NK-92 (cell line): ENCODE data around the gene TOLLIP.
"Not testable (repeated sequence)": the region's sequence is repeated elsewhere in the genome, so short reads cannot be mapped to it uniquely, and the experiment has no call there.

ENCODE experiments used
- DNase-seq: peaks from one replicate; lab custom pipeline; 2025; ENCODE audit not compliant: unreplicated experiment; lab: John Stamatoyannopoulos, UW

The TOLLIP gene

DNA sequence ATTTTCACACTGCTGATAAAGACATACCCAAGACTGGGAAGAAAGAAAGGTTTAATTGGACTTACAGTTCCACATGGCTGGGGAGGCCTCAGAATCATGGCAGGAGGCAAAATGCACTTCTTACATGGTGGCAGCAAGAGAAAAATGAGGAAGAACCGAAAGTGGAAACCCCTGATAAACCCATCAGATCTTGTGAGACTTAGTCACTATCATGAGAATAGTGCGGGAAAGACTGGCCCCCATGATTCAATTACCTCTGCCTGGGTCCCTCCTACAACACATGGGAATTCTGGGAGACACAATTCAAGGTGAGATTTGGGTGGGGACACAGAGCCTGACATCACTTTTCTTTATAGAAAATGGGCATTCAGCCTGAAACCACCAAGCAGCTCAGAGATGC is 42.5 kb downstream of the TOLLIP start:
- not testable (repeated sequence) for DNase-seq

DNA sequence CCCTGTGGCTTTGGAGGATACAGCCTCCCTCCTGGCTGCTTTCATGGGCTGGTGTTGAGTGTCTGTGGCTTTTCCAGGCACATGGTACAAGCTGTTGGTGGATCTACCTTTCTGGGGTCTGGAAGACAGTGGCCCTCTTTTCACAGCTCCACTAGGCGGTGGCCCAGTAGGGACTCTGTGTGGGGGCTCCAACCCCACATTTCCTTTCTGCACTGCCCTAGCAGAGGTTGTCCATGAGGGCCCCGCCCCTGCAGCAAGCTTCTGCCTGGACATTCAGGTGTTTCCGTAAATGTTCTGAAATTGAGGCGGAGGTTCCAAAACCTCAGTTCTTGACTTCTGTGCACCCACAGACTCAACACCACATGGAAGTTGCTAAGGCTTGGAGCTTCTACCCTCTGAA is 44.0 kb downstream of the TOLLIP start:
- DNase-seq, result not testable (repeated sequence)

DNA sequence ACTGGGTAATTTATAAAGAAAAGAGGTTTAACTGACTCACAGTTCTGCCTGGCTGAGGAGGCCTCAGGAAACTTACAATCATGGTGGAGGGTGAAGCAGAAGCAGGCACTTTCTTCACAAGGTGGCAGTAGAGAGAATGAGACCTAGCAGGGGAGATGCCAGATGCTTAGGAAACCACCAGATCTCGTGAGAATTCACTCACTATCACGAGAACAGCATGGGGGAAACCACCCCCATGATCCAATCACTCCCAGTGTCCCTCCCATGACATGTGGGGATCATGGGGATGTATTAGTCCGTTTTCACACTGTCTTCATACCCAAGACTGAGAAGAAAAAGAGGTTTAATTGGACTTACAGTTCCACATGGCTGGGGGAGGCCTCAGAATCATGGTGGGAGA is 45.0 kb downstream of the TOLLIP start:
- DNase-seq, result not testable (repeated sequence)

DNA sequence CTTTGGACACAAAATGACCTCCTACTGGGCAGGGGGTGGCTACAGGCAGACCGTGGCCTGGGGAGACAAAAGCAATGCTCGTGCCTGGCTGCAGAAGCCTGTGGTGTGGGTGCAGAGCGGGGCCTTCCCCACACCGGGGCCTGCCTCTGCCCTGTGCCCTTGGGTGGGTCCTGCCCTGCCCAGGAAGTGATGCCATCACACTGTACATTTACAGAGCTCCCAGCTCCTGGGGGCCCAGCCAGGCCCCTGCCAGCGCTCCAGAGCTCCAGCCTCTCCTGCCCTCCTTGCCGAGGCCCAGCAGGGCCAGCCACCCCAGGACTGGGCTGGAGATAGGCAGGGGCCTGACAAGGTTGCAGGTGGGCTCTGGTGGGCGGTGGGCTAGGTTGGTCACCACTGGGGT is 46.4 kb downstream of the TOLLIP start:
- DNase-seq, result no peak

DNA sequence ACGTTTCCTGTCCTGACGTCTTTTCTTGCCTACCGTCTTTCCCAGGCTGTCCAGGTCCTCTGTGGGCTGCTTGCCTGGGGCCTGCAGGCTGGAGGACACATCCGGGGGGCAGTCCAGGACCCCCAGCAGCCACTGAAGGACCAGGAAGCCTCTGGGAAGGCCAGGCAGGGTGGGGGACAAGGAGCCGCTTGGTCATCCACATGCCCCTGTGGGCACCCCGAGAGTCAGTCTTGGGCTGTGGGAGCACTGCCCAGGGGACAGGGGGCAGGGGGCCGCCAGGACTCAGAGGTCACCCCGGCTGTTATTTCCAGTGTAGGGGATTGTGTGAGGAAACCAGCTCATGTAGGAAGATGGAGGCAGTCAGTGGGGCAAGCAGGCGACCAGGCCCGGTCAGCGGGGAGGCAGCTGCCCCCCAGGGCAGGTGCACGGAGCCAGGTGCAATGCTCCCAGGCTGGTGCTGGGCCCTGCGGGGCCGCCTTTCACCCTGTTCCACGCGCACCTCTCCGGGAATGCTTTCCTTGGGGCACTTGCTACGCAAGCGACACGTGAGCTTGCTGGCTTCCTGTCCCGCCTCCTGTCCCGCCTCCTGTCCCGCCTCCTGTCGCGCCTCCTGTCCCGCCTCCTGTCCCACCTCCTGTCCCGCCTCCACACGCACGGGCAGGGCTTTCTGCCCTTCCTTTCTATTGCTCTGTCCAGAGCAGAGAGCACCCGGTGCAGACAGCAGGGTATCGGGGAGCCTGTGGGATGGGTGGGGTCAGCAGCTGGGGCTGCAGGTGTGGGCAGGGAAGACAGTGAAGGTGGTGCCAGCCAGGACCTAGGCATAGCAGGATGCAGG is 47.0 kb downstream of the TOLLIP start:
- peak; percentile 35 for DNase-seq

DNA sequence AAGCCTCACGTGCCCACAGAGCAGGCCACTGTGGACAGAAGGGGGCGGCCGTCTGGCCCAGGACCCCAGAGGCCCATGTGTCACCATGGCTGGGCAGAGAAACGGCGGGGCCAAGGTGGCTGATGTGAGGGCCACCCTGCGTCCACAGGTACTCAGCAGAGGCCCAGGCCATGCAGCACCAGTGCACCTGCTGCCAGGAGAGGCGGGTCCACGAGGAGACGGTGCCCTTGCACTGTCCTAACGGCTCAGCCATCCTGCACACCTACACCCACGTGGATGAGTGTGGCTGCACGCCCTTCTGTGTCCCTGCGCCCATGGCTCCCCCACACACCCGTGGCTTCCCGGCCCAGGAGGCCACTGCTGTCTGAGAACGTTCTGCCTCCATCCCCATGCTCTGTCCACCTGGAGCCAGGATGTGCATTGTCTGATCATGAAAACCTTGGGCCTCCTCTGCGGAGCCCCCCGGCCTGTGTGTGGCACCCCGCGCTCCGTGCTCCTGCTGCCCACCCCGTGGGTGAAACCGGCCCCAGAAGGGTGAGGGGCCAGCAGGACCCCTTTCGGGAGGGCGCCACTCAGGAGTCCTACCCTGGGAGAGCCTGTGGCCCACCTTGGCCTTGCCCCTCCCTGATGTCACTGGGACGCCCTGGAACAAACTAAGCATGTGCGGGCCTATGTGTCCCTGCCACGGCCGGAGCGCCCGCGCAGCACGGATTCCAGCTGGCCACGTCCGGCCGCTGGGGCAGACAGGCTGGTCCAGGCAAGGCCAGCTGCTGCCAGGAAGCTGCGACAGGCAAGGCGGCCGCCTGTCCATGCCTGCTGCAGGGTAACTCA is 48.0 kb downstream of the TOLLIP start:
- no peak for DNase-seq

DNA sequence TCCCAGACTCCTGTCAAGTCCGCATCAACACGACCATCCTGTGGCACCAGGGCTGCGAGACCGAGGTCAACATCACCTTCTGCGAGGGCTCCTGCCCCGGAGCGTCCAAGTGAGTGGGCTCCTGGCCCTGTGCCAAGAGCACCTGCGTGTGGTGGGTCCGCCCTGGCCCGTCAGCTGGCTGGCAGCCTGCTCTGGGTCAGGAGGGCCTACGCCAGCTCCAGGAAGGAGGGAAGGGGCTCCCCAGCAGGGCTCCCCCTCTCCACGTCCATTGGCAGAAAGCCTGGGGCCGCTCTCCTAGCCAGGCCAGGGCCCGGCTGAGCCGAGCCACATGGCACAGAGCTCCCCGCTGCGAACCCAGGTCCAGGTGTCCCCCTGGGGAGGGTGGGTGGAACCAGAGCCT is 48.8 kb downstream of the TOLLIP start:
- no peak for DNase-seq

DNA sequence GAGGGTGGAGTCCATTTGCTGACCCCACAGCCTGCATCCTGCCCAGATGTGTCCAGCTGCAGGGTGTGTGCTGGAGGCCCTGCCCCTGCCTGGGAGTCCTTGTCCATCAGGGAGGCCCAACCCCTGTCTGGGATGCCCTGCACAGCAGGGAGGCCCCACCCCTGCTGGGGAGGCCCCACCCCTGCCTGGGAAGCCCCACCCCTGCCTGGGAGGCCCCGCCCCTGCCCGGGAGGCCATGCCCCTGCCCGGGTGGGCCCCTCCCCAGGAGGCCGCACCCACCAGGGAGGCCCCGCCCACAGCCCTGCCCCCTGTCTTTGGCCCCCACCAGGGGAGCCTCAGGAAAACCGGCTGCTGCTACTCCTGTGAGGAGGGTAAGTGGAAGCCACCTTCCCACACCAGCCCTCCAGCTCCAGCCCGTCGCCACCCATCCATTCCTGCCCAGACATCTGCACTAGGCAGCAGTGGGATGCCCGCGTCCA is 49.4 kb downstream of the TOLLIP start:
- DNase-seq, result no peak

DNA sequence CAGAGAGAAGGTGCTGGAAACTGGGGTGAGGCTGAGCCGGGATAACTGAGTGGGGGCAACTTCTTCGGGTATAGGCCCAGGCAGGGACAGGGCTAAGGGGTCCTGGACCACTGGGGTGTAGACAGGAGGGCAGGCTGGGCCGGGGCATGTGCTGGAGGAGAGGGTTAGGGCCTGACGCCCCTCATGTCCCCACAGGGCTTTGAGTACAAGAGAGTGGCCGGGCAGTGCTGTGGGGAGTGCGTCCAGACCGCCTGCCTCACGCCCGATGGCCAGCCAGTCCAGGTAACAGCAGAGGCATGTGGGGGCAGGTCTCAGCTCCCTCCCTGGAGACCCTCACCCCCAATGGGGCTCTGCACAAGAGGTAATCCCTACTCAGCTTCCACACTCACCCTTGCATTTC is 49.9 kb downstream of the TOLLIP start:
- DNase-seq, result no peak

DNA sequence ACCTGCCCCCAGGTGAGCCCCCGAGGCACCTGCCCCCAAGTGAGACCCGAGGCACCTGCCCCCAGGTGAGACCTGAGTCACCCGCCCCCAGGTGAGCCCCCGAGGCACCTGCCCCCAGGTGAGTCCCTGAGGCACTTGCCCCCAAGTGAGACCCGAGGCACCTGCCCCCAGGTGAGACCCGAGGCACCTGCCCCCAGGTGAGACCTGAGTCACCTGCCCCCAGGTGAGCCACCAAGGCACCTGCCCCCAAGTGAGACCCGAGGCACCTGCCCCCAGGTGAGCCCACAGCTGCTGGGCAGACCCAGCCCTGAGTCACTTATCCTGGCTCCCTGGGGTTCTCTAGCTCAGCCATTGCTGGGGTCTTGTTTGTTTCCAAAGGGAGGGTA is 50.4 kb downstream of the TOLLIP start:
- no peak for DNase-seq

DNA sequence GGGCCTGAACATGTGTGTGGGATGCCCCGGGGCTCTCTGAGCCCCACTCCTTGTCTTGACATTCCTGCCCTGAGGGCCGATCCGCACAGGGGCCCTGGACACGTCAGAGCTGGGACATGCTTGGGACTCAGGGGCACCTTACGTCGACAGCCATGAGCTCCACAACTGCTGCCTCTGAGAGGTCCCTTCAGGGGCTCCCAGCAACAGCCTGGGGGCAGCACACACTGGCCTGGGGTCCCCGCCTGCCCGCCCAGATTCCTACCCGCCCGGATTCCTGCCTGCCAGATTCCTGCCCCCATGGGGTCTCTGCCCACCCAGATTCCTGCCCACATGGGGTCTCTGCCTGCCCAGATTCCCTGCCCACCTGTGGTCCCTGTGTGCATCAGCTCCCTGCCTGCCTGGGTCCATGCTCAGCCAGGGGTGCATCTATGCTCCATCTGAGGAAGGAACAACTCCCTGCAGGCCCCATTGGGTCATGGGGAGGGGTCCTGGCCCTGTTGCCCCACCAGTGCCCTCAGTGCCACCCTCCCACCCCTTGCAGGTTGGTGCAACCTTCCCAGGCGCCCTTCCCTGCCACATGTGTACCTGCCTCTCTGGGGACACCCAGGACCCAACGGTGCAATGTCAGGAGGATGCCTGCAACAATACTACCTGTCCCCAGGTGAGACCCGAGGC is 50.9 kb downstream of the TOLLIP start:
- DNase-seq, result no peak

DNA sequence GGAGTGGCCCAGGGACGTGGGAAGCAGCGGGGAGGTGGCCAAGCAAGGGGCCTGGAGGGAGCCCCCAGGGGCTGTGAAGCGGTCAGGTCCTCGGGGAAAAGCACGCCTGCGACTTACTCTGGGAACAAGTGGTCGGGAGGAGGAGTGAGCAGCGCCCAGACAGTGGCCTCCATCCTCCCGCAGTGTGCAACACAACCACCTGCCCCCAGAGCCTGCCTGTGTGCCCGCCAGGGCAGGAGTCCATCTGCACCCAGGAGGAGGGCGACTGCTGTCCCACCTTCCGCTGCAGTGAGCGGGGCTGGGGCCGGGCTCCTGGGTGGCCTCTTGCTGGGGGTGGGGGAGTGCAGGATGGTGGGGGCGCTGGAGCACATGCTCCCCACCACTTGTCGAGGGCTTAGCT is 51.5 kb downstream of the TOLLIP start:
- DNase-seq, result no peak

DNA sequence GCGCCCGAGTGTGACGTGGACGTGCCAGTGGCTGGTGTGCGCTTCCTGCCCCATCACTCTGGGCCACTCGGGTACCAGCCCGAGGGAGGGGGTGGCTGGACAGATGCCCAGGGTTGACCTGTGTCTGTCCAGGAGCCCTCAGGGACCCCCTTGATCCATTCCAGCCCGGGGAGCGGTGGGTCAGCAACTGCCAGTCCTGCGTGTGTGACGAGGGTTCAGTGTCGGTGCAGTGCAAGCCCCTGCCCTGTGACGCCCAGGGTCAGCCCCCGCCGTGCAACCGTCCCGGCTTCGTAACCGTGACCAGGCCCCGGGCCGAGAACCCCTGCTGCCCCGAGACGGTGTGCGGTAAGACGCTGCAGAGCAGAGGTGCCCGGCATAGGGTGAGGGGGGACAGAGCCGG is 52.1 kb downstream of the TOLLIP start:
- no peak for DNase-seq

DNA sequence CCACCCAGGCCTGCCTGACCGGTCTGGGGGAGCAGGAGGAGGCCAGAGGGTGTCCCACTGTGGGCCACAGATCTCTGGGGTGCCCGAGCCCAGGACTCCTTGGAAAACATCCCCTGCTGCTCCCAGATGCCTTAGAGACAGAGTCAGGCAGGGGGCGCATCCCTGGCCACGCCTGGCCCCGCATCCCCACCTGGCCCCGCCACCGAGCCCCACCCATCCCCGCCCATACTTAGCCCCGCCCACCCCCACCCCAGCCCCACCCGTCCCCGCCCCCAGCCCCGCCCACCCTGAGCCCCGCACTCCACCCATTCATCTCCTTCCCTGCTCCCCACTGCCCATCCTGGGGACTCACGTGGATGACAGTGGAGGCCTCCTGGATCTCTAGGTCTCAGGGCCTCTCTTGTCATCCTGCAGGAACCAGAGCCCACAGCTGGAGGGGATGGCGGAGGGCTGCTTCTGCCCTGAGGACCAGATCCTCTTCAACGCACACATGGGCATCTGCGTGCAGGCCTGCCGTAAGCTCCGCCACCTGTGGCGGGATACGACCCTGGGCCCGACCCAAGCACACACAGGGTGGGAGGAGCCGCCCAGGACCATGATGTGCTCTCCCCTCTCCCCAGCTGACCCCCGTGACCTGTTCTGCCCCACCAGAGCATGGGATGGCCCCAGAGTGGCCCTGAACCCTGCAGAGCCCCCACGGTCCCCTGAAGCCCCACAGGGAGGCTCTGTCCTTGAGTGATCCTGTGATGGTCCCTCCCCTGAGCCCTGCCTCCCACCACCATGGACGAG is 53.0 kb downstream of the TOLLIP start:
- no peak for DNase-seq

DNA sequence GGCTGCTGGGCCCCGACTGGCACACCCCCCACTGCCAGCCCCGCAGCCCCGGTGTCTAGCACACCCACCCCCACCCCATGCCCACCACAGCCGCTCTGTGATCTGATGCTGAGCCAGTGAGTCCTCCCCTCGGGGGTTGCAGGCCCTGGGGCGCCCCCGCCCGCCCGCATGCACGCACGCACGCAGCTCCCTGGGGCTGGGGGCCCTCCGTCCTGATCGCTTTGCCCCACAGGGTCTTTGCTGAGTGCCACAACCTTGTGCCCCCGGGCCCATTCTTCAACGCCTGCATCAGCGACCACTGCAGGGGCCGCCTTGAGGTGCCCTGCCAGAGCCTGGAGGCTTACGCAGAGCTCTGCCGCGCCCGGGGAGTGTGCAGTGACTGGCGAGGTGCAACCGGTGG is 54.3 kb downstream of the TOLLIP start:
- DNase-seq, result no peak

DNA sequence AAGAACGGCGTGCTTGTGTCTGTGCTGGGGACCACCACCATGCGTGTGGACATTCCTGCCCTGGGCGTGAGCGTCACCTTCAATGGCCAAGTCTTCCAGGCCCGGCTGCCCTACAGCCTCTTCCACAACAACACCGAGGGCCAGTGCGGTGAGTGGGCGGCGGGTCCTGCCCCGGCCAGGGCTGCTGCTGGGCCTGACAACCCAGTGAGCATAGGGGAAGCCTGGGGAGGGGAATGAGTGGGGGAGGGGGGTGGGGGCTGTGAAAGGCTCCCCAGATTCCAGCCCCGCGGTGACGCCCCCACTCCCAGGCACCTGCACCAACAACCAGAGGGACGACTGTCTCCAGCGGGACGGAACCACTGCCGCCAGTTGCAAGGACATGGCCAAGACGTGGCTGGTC is 54.7 kb downstream of the TOLLIP start:
- no peak for DNase-seq

DNA sequence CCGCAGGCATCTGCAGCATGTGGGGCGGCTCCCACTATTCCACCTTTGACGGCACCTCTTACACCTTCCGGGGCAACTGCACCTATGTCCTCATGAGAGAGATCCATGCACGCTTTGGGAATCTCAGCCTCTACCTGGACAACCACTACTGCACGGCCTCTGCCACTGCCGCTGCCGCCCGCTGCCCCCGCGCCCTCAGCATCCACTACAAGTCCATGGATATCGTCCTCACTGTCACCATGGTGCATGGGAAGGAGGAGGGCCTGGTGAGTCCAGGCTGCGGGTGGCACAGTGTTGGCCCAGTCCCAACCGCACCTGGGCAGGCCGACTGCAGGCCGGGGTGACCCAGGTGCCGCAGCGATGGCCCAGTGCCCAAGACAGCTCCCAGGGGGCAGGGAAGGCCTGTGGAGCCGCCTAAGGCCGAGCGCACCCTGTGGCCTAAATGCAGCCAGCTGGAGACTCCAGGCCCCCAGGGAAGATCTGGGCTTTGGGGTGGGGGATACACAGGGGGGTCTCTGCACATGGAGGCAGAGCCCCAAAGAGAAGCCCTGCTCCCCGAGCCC is 55.3 kb downstream of the TOLLIP start:
- no peak for DNase-seq

DNA sequence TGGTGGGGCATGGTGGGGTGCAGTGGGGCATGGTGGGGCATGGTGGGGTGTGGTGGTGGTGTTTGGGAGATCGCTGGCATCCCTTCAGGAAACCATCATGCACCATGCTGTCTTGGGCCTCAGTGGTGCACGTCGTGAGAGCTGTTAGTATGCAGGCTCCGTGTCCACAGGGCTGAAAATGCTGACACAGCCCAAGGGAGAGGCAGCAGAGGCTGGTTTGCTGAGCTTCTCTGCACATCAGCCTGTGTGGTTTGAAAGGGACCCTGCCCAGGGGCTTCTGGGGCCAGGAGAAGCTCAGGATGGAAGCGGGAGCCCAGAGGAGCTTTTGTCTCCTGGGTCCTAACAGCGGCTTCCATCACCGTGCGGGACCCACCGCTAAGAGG is 56.3 kb downstream of the TOLLIP start:
- DNase-seq, result no peak

DNA sequence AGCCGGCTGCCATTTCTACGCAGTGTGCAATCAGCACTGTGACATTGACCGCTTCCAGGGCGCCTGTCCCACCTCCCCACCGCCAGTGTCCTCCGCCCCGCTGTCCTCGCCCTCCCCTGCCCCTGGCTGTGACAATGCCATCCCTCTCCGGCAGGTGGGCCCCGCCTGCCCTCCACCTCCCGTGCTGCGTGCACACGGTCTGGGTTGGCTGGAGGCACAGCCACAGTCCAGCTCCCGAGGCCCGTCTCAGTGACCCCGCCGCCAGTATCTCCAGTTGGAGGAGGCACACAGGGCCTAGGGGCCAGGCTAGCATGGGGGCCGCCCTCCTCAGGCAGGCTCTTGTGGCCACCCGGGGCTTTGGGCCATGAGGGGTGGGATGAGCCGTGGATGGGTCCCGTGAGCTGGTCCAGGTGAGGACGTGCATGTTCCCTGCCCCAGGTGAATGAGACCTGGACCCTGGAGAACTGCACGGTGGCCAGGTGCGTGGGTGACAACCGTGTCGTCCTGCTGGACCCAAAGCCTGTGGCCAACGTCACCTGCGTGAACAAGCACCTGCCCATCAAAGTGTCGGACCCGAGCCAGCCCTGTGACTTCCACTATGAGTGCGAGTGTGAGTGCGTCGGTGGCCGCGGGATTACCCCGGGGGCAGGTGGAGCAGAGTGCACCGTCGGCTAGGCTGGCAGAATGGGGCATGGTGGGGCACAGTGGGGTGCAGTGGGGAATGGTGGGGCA is 56.9 kb downstream of the TOLLIP start:
- no peak for DNase-seq

DNA sequence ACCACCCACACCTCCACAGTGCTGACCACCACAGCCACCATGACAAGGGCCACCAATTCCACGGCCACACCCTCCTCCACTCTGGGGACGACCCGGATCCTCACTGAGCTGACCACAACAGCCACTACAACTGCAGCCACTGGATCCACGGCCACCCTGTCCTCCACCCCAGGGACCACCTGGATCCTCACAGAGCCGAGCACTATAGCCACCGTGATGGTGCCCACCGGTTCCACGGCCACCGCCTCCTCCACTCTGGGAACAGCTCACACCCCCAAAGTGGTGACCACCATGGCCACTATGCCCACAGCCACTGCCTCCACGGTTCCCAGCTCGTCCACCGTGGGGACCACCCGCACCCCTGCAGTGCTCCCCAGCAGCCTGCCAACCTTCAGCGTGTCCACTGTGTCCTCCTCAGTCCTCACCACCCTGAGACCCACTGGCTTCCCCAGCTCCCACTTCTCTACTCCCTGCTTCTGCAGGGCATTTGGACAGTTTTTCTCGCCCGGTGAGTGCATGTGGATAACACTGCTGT is 58.1 kb downstream of the TOLLIP start:
- no peak for DNase-seq
